ENCODE data around the gene CLDND1. TPM values are rescaled to one million over a fixed set of nuclear protein-coding genes. Genes with fewer than 3 reads are reported as not detected.

Gene CLDND1
- total RNA-seq, 3 donors from 2014 or later = 222 to 249 (median 241) TPM

Other genes starting within 250 kb of the CLDND1 start
- not detected for gene OR5H2, start 240.4 kb downstream of the CLDND1 start, total RNA-seq
- not detected for gene OR5K4, start 169.0 kb downstream of the CLDND1 start, total RNA-seq
- gene OR5K3, start 132.2 kb downstream of the CLDND1 start, total RNA-seq = not detected
- gene OR5K1, start 59.7 kb downstream of the CLDND1 start, total RNA-seq = not detected
- gene OR5K2, start 25.2 kb downstream of the CLDND1 start, total RNA-seq = not detected
- gene GPR15, start 9.1 kb upstream of the CLDND1 start, total RNA-seq = 1 to 10 TPM; 1.4 to 2.0 (median 1.5) TPM
- 10 to 100 TPM; 46.0 to 50.0 (median 48.5) TPM for gene CPOX, start 70.7 kb upstream of the CLDND1 start, total RNA-seq
- under 1 TPM in 1 of 3 donors, not detected in 2; 0.24 TPM for gene ST3GAL6, start 240.4 kb upstream of the CLDND1 start, total RNA-seq